Measurements from ENCODE around the gene RNLS. TPM values are rescaled to one million over a fixed set of nuclear protein-coding genes. Genes with fewer than 3 reads are reported as not detected.

RNLS gene
- total and polyA plus RNA-seq, 2 of the 8 experiments (the other 6 are each of a cell fraction or from before 2014, with no cell fraction given), result 7.5 to 12.7 TPM

GRCh38 chr10:88337134-88337533 lies 246.0 kb downstream of the RNLS start:
- Histone ChIP-seq H3K27ac (ENCODE audit: low read depth, low read length) (no peak overlapping the region), H3K4ac (replicated peaks; ENCODE audit: insufficient read length, low read depth, low read length) (no peak overlapping the region), H3K4me3 (ENCODE audit: extremely low read depth in 1 of 4, insufficient read depth in 2 of 4, low read depth in 3 of 4, low read length in 4 of 4) (no peak overlapping the region), H3K9me3 (ENCODE audit: insufficient read depth in 2 of 2, low read depth in 1 of 2, low read length in 1 of 2) (no peaks in the 10 kb centered on the region; a peak in 1 of 4 replicates), H2BK12ac (ENCODE audit: low read depth, low read length) (no peak overlapping the region), H2BK5ac (ENCODE audit: low read depth, low read length) (no peak overlapping the region), H3K18ac (ENCODE audit: extremely low read depth, low read length) (no peak overlapping the region), H3K4me2 (ENCODE audit: insufficient read depth in 1 of 2, low read depth in 2 of 2, low read length in 2 of 2) (no peak overlapping the region), H3K79me2 (ENCODE audit: control insufficient read depth in 1 of 2, insufficient read depth in 2 of 2, low read length in 2 of 2) (no peaks in the 10 kb centered on the region), H2BK20ac (ENCODE audit: low read length) (no peak overlapping the region), H2AFZ (ENCODE audit: low read length) (no peak overlapping the region), H2BK15ac (ENCODE audit: low read length) (no peak overlapping the region), H3K56ac (replicated peaks; ENCODE audit: insufficient read length, low read depth, low read length) (no peak overlapping the region), H2AK5ac (ENCODE audit: low read depth, low read length) (no peak overlapping the region), H3K14ac (ENCODE audit: insufficient read length) (no peak overlapping the region), H4K20me1 (replicated peaks in 1 of 2; ENCODE audit: control insufficient read depth in 1 of 2, insufficient read depth in 2 of 2, low read length in 2 of 2) (no peaks in the 10 kb centered on the region), H3K9ac (replicated peaks in 1 of 4; ENCODE audit: extremely low read depth in 1 of 4, low read depth in 3 of 4, low read length in 3 of 4) (no peak overlapping the region), H2BK120ac (replicated peaks; ENCODE audit: low read depth, low read length) (no peak overlapping the region), H3K23ac (ENCODE audit: insufficient read length) (no peak overlapping the region), H4K8ac (ENCODE audit: extremely low read depth, insufficient read depth, low read length) (no peak overlapping the region), H4K91ac (replicated peaks; ENCODE audit: insufficient read length, low read length) (no peak overlapping the region), H4K5ac (ENCODE audit: insufficient read length, low read depth, low read length) (no peak overlapping the region), H3K27me3 (replicated peaks in 1 of 4; ENCODE audit: control insufficient read depth in 3 of 4, extremely low read depth in 1 of 4, insufficient read depth in 3 of 4, low read length in 3 of 4) (no peaks in the 10 kb centered on the region), H3K4me1 (replicated peaks in 1 of 4; ENCODE audit: control insufficient read depth in 3 of 4, insufficient read depth in 4 of 4, low read length in 3 of 4) (peaks cover 0 to 4% (median 0%) of the 10 kb centered on the region in 4 experiments; a peak in 1 of 7 replicates), H3K23me2 (ENCODE audit: low read depth, low read length) (no peaks in the 10 kb centered on the region), H3K79me1 (ENCODE audit: low read depth, low read length) (no peaks in the 10 kb centered on the region), H3K36me3 (ENCODE audit: control insufficient read depth in 2 of 4, insufficient read depth in 4 of 4, low read length in 3 of 4) (no peaks in the 10 kb centered on the region)
- WGBS, 2 experiments (ENCODE audit: extremely low coverage in 1 of 2, insufficient coverage in 1 of 2, insufficient read length in 1 of 2, insufficient replicate concordance in 2 of 2, low coverage in 1 of 2, low lambda C conversion rate in 2 of 2, missing lambda C conversion rate in 1 of 2), result 85% methylated on average over 1 of the region's 1 CpG; no CpG with 5 or more reads in 1 of the 2 experiments
- ChIA-PET CTCF (ENCODE audit: partially characterized antibody) (no interaction called here), POLR2A (ENCODE audit: partially characterized antibody) (interaction anchor here (1.0 kb wide), 1 partner anchor 23 kb away, joined by 3 read pairs; no protein-coding TSS in a partner anchor)
- DNase-seq (ENCODE audit: low read depth in 1 of 2, low spot score in 2 of 2) (no peak), FAIRE-seq (no peak)
- TF ChIP-seq CTBP2 (IDR thresholded peaks at IDR 0.05; ENCODE audit: borderline replicate concordance, insufficient read depth, insufficient read length, low read length) (no peak), HDAC6 (IDR thresholded peaks at IDR 0.05; ENCODE audit: low read depth, low read length) (no peak), POLR2A (IDR thresholded peaks at IDR 0.05; ENCODE audit: control extremely low read depth in 1 of 2, low read depth in 2 of 2, low read length in 2 of 2) (no peak), GTF2F1 (IDR thresholded peaks at IDR 0.05; ENCODE audit: borderline replicate concordance, low read depth, low read length) (no peak), YY1 (IDR thresholded peaks at IDR 0.05; ENCODE audit: low read depth, low read length) (no peak), ATF2 (IDR thresholded peaks at IDR 0.05; ENCODE audit: low read length) (no peak), GABPA (IDR thresholded peaks at IDR 0.05; ENCODE audit: borderline replicate concordance, insufficient read depth, low read length) (no peak), EP300 (IDR thresholded peaks at IDR 0.05; ENCODE audit: borderline replicate concordance in 1 of 2, low read depth in 2 of 2, low read length in 2 of 2) (no peak)
- TF ChIP-seq, protein P1, sequence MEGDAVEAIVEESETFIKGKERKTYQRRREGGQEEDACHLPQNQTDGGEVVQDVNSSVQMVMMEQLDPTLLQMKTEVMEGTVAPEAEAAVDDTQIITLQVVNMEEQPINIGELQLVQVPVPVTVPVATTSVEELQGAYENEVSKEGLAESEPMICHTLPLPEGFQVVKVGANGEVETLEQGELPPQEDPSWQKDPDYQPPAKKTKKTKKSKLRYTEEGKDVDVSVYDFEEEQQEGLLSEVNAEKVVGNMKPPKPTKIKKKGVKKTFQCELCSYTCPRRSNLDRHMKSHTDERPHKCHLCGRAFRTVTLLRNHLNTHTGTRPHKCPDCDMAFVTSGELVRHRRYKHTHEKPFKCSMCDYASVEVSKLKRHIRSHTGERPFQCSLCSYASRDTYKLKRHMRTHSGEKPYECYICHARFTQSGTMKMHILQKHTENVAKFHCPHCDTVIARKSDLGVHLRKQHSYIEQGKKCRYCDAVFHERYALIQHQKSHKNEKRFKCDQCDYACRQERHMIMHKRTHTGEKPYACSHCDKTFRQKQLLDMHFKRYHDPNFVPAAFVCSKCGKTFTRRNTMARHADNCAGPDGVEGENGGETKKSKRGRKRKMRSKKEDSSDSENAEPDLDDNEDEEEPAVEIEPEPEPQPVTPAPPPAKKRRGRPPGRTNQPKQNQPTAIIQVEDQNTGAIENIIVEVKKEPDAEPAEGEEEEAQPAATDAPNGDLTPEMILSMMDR (IDR thresholded peaks at IDR 0.05; ENCODE audit: control extremely low read depth in 1 of 3, insufficient read depth in 1 of 3, low read depth in 1 of 3, low read length in 3 of 3), result no peak
